WTC11 (cell line): ENCODE measurements around the gene FMN2. TPM values are rescaled to one million over a fixed set of nuclear protein-coding genes. Genes with fewer than 3 reads are reported as not detected.

Experiments used
- ATAC-seq: fragments of 200-7000 bp; cut with Tn5 transposase; 2 replicates; pipeline ENCODE4 v1.10.0; 2021; ENCODE audit warnings: mild to moderate bottlenecking, moderate library complexity
- CTCF ChIA-PET: fragments of 300-600 bp; sonication (Branson Sonifier 250); formaldehyde crosslinking; loops from one replicate; lab custom pipeline; 2021; ENCODE audit warnings: antibody characterized with exemption; lab: Charles Lee
- POLR2A ChIA-PET: fragments of 350-600 bp; sonication (Branson Sonifier 250); formaldehyde crosslinking; loops from one replicate; lab custom pipeline; 2021; ENCODE audit warnings: antibody characterized with exemption; lab: Charles Lee
- DNase-seq: peaks from one replicate; pipeline ENCODE4 v3.0.0; 2021; ENCODE audit warnings: low spot score
- H3K27ac Mint-ChIP-seq: 2 replicates; pipeline ENCODE4 v1.8.0; 2021; ENCODE audit warnings: mixed read lengths
- H3K27me3 Mint-ChIP-seq: 2 replicates; pipeline ENCODE4 v1.8.0; 2021; ENCODE audit warnings: low read depth, mild to moderate bottlenecking, moderate library complexity, mixed read lengths
- H3K36me3 Mint-ChIP-seq: 2 replicates; pipeline ENCODE4 v1.8.0; 2021; ENCODE audit warnings: mixed read lengths
- H3K4me1 Mint-ChIP-seq: 2 replicates; pipeline ENCODE4 v1.8.0; 2022; ENCODE audit warnings: mixed read lengths
- H3K4me3 Mint-ChIP-seq: 2 replicates; pipeline ENCODE4 v1.8.0; 2021; ENCODE audit warnings: mild to moderate bottlenecking, moderate library complexity, mixed read lengths
- H3K9me3 Mint-ChIP-seq: 2 replicates; pipeline ENCODE4 v1.8.0; 2021; ENCODE audit warnings: mixed read lengths
- ELF4 ChIP-seq: sonication (generic); formaldehyde crosslinking; IDR thresholded peaks from 2 replicates; pipeline ENCODE4 v1.8.1; 2022; ENCODE audit warnings: low read depth, mild to moderate bottlenecking, moderate library complexity, missing genetic modification reagents
- EMX1 ChIP-seq: fragments of 250-450 bp; sonication (Bioruptor Pico); IDR thresholded peaks from 2 replicates; pipeline ENCODE4 v1.8.0; 2021; ENCODE audit warnings: mild to moderate bottlenecking
- ESRRA ChIP-seq: sonication (generic); formaldehyde crosslinking; IDR thresholded peaks from 2 replicates; pipeline ENCODE4 v1.8.1; 2022; ENCODE audit warnings: mild to moderate bottlenecking, missing genetic modification reagents, borderline replicate concordance
- FOXJ3 ChIP-seq: sonication (generic); formaldehyde crosslinking; IDR thresholded peaks from 2 replicates; pipeline ENCODE4 v1.9.0; 2021; ENCODE audit warnings: missing genetic modification reagents, mild to moderate bottlenecking, borderline replicate concordance
- GABPB1 ChIP-seq: sonication (generic); formaldehyde crosslinking; IDR thresholded peaks from 2 replicates; pipeline ENCODE4 v1.8.1; 2023; ENCODE audit warnings: mild to moderate bottlenecking, missing genetic modification reagents
- JUN ChIP-seq: sonication (generic); formaldehyde crosslinking; IDR thresholded peaks from 2 replicates; pipeline ENCODE4 v1.8.0; 2023; ENCODE audit warnings: mild to moderate bottlenecking, missing genetic modification reagents
- KAT7 ChIP-seq: sonication (generic); formaldehyde crosslinking; IDR thresholded peaks from 2 replicates; pipeline ENCODE4 v1.8.1; 2023; ENCODE audit warnings: missing genetic modification reagents, mild to moderate bottlenecking, borderline replicate concordance
- MXD4 ChIP-seq: fragments of 250-450 bp; sonication (Bioruptor Pico); IDR thresholded peaks from 2 replicates; pipeline ENCODE4 v1.8.0; 2021; ENCODE audit warnings: mild to moderate bottlenecking, moderate library complexity, borderline replicate concordance
- NR3C1 ChIP-seq: sonication (generic); formaldehyde crosslinking; conservative IDR thresholded peaks from 2 replicates; pipeline ENCODE4 v1.8.1; 2023; ENCODE audit warnings: low read depth, mild to moderate bottlenecking, missing genetic modification reagents
- PRRX2 ChIP-seq: fragments of 250-450 bp; sonication (Bioruptor Pico); IDR thresholded peaks from 2 replicates; pipeline ENCODE4 v1.8.0; 2021; ENCODE audit warnings: mild to moderate bottlenecking
- RELA ChIP-seq: sonication (generic); formaldehyde crosslinking; IDR thresholded peaks from 2 replicates; pipeline ENCODE4 v1.8.1; 2022; ENCODE audit warnings: missing genetic modification reagents, mild to moderate bottlenecking, borderline replicate concordance
- RORB ChIP-seq: fragments of 250-450 bp; sonication (Bioruptor Pico); IDR thresholded peaks from 2 replicates; pipeline ENCODE4 v1.9.0; 2021; ENCODE audit warnings: mild to moderate bottlenecking
- SOX15 ChIP-seq: fragments of 250-450 bp; sonication (Bioruptor Pico); IDR thresholded peaks from 2 replicates; pipeline ENCODE4 v1.9.0; 2021; ENCODE audit warnings: mild to moderate bottlenecking
- TCF7 ChIP-seq: sonication (generic); formaldehyde crosslinking; IDR thresholded peaks from 2 replicates; pipeline ENCODE4 v1.8.0; 2022; ENCODE audit warnings: mild to moderate bottlenecking, low read depth, missing genetic modification reagents, moderate library complexity
- TP53 ChIP-seq: sonication (generic); formaldehyde crosslinking; IDR thresholded peaks from 2 replicates; pipeline ENCODE4 v1.8.1; 2023; ENCODE audit warnings: mild to moderate bottlenecking, missing genetic modification reagents
- ZNF138 ChIP-seq: sonication (generic); formaldehyde crosslinking; conservative IDR thresholded peaks from 2 replicates; pipeline ENCODE4 v1.8.1; 2022; ENCODE audit warnings: mild to moderate bottlenecking, moderate library complexity, missing genetic modification reagents
- ZNF263 ChIP-seq: sonication (generic); formaldehyde crosslinking; IDR thresholded peaks from 2 replicates; pipeline ENCODE4 v1.8.1; 2022; ENCODE audit warnings: low read depth, mild to moderate bottlenecking, moderate library complexity, missing genetic modification reagents
- ZNF396 ChIP-seq: fragments of 250-450 bp; sonication (Bioruptor Pico); IDR thresholded peaks from 2 replicates; pipeline ENCODE4 v1.8.0; 2021; ENCODE audit warnings: mild to moderate bottlenecking, moderate library complexity, borderline replicate concordance
- ZNF416 ChIP-seq: fragments of 250-450 bp; sonication (Bioruptor Pico); IDR thresholded peaks from 2 replicates; pipeline ENCODE4 v1.9.0; 2021; ENCODE audit warnings: mild to moderate bottlenecking, inconsistent platforms
- ZNF671 ChIP-seq: fragments of 250-450 bp; sonication (Bioruptor Pico); IDR thresholded peaks from 2 replicates; pipeline ENCODE4 v1.8.0; 2021; ENCODE audit warnings: mild to moderate bottlenecking
- total RNA-seq: library from RNA; stranded (reverse); gene quantifications from 3 replicates; pipeline ENCODE4 v1.2.3, GENCODE V29; 2021
- TF ChIP-seq, protein P1 (sequence below): fragments of 250-450 bp; sonication (Bioruptor Pico); IDR thresholded peaks from 2 replicates; pipeline ENCODE4 v2.1.2; 2022; ENCODE audit warnings: mild to moderate bottlenecking, moderate library complexity
- TF ChIP-seq, protein P2 (sequence below): sonication (generic); formaldehyde crosslinking; IDR thresholded peaks from 2 replicates; pipeline ENCODE4 v1.8.0; 2022; ENCODE audit warnings: mild to moderate bottlenecking, missing genetic modification reagents
- TF ChIP-seq, protein P3 (sequence below): sonication (generic); formaldehyde crosslinking; IDR thresholded peaks from 2 replicates; pipeline ENCODE4 v1.8.0; 2022; ENCODE audit warnings: missing genetic modification reagents
- TF ChIP-seq, protein P4 (sequence below): sonication (generic); formaldehyde crosslinking; IDR thresholded peaks from 2 replicates; pipeline ENCODE4 v1.8.0; 2022; ENCODE audit warnings: mild to moderate bottlenecking, missing genetic modification reagents
- TF ChIP-seq, protein P5 (sequence below): fragments of 250-450 bp; sonication (Bioruptor Pico); IDR thresholded peaks from 2 replicates; pipeline ENCODE4 v1.9.0; 2021; ENCODE audit warnings: mild to moderate bottlenecking
- TF ChIP-seq, protein P6 (sequence below): fragments of 250-450 bp; sonication (Bioruptor Pico); IDR thresholded peaks from 2 replicates; pipeline ENCODE4 v1.9.0; 2021; ENCODE audit warnings: mild to moderate bottlenecking
- TF ChIP-seq, protein P7 (sequence below): fragments of 200-600 bp; IDR thresholded peaks from 2 replicates; pipeline ENCODE4 v1.8.0; 2022; ENCODE audit warnings: antibody characterized with exemption

FMN2 gene
- total RNA-seq, 1 experiment from 2014 or later = 1.8 TPM

DNA sequence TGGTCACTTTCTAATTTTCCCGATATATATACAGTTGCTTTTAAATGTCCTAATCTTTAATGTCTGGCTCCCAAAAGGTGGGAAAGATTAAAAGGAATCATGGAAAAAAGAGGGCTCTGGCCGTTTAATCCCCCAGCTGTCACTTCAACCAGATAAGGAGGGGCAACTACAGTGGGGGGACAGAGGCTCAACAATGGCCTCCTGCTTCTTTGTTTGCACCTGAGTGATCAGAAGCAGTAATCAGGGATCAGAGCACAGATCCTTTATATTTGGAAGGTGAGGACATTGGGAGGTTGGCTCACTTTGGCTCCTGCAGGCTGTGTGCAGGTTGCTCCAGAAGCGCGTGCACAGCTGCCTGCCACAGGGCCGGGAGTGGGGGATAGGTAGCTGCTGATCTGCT, 212.8 kb downstream of the FMN2 start:
- POLR2A ChIA-PET = no interaction called here
- peaks cover 5% of the 10 kb centered on the region for H3K9me3 Mint-ChIP-seq
- DNase-seq = no peak

DNA sequence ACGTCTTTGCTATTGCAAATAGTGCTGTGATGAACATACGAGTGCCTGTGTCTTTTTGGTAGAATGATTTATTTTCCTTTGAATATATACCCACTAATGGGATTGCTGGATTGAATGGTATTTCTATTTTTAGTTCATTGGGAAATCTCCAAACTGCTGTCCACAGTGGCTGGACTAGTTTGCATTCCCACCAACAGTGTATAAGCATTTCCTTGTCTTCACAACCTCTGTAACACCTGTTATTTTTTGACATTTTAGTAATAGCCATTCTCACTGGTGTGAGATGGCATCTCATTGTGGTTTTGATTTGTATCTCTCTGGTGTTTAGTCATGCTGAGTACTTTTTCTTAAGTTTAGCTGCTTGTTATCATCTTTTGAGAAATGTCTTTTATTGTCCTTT, 215.0 kb downstream of the FMN2 start:
- CTCF ChIA-PET = no interaction called here
- no peak for DNase-seq
- Mint-ChIP-seq H3K36me3 (no peaks in the 10 kb centered on the region), H3K27ac (no peak overlapping the region), H3K4me3 (no peak overlapping the region), H3K4me1 (peaks cover 11% of the 10 kb centered on the region), H3K27me3 (no peaks in the 10 kb centered on the region), H3K9me3 (peaks cover 5% of the 10 kb centered on the region)
- no peak for ATAC-seq
- POLR2A ChIA-PET = no interaction called here
- TF ChIP-seq EMX1 (no peak), ELF4 (no peak), ZNF416 (CRISPR knock-in tag) (no peak), GABPB1 (no peak), FOXJ3 (CRISPR knock-in tag) (no peak), MXD4 (CRISPR knock-in tag) (no peak), JUN (CRISPR knock-in tag) (no peak), RELA (CRISPR knock-in tag) (no peak)
- TF ChIP-seq, protein P1, sequence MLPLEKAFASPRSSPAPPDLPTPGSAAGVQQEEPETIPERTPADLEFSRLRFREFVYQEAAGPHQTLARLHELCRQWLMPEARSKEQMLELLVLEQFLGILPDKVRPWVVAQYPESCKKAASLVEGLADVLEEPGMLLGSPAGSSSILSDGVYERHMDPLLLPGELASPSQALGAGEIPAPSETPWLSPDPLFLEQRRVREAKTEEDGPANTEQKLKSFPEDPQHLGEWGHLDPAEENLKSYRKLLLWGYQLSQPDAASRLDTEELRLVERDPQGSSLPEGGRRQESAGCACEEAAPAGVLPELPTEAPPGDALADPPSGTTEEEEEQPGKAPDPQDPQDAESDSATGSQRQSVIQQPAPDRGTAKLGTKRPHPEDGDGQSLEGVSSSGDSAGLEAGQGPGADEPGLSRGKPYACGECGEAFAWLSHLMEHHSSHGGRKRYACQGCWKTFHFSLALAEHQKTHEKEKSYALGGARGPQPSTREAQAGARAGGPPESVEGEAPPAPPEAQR (CRISPR knock-in tag) = no peak
- TF ChIP-seq, protein P2, sequence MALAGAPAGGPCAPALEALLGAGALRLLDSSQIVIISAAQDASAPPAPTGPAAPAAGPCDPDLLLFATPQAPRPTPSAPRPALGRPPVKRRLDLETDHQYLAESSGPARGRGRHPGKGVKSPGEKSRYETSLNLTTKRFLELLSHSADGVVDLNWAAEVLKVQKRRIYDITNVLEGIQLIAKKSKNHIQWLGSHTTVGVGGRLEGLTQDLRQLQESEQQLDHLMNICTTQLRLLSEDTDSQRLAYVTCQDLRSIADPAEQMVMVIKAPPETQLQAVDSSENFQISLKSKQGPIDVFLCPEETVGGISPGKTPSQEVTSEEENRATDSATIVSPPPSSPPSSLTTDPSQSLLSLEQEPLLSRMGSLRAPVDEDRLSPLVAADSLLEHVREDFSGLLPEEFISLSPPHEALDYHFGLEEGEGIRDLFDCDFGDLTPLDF (CRISPR knock-in tag) = no peak

More for the DNA sequence above, 212.8 kb downstream of the FMN2 start:
- H3K27me3 Mint-ChIP-seq = no peaks in the 10 kb centered on the region
- H3K27ac Mint-ChIP-seq = no peak overlapping the region
- TF ChIP-seq NR3C1 (CRISPR knock-in tag) (no peak), ZNF138 (CRISPR knock-in tag) (no peak), ZNF671 (CRISPR knock-in tag) (no peak), ZNF396 (CRISPR knock-in tag) (no peak), PRRX2 (CRISPR knock-in tag) (no peak), JUN (CRISPR knock-in tag) (no peak), KAT7 (CRISPR knock-in tag) (no peak), ESRRA (CRISPR knock-in tag) (no peak), TCF7 (CRISPR knock-in tag) (no peak), SOX15 (CRISPR knock-in tag) (no peak), ZNF263 (no peak), EMX1 (no peak), TP53 (CRISPR knock-in tag) (no peak), RORB (no peak)
- TF ChIP-seq, protein P3, sequence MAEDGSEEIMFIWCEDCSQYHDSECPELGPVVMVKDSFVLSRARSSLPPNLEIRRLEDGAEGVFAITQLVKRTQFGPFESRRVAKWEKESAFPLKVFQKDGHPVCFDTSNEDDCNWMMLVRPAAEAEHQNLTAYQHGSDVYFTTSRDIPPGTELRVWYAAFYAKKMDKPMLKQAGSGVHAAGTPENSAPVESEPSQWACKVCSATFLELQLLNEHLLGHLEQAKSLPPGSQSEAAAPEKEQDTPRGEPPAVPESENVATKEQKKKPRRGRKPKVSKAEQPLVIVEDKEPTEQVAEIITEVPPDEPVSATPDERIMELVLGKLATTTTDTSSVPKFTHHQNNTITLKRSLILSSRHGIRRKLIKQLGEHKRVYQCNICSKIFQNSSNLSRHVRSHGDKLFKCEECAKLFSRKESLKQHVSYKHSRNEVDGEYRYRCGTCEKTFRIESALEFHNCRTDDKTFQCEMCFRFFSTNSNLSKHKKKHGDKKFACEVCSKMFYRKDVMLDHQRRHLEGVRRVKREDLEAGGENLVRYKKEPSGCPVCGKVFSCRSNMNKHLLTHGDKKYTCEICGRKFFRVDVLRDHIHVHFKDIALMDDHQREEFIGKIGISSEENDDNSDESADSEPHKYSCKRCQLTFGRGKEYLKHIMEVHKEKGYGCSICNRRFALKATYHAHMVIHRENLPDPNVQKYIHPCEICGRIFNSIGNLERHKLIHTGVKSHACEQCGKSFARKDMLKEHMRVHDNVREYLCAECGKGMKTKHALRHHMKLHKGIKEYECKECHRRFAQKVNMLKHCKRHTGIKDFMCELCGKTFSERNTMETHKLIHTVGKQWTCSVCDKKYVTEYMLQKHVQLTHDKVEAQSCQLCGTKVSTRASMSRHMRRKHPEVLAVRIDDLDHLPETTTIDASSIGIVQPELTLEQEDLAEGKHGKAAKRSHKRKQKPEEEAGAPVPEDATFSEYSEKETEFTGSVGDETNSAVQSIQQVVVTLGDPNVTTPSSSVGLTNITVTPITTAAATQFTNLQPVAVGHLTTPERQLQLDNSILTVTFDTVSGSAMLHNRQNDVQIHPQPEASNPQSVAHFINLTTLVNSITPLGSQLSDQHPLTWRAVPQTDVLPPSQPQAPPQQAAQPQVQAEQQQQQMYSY = no peak
- TF ChIP-seq, protein P4, sequence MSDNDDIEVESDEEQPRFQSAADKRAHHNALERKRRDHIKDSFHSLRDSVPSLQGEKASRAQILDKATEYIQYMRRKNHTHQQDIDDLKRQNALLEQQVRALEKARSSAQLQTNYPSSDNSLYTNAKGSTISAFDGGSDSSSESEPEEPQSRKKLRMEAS (CRISPR knock-in tag) = no peak
- TF ChIP-seq, protein P5, sequence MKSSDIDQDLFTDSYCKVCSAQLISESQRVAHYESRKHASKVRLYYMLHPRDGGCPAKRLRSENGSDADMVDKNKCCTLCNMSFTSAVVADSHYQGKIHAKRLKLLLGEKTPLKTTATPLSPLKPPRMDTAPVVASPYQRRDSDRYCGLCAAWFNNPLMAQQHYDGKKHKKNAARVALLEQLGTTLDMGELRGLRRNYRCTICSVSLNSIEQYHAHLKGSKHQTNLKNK = no peak
- TF ChIP-seq, protein P6, sequence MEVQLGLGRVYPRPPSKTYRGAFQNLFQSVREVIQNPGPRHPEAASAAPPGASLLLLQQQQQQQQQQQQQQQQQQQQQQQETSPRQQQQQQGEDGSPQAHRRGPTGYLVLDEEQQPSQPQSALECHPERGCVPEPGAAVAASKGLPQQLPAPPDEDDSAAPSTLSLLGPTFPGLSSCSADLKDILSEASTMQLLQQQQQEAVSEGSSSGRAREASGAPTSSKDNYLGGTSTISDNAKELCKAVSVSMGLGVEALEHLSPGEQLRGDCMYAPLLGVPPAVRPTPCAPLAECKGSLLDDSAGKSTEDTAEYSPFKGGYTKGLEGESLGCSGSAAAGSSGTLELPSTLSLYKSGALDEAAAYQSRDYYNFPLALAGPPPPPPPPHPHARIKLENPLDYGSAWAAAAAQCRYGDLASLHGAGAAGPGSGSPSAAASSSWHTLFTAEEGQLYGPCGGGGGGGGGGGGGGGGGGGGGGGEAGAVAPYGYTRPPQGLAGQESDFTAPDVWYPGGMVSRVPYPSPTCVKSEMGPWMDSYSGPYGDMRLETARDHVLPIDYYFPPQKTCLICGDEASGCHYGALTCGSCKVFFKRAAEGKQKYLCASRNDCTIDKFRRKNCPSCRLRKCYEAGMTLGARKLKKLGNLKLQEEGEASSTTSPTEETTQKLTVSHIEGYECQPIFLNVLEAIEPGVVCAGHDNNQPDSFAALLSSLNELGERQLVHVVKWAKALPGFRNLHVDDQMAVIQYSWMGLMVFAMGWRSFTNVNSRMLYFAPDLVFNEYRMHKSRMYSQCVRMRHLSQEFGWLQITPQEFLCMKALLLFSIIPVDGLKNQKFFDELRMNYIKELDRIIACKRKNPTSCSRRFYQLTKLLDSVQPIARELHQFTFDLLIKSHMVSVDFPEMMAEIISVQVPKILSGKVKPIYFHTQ (CRISPR knock-in tag) = no peak
- TF ChIP-seq, protein P7, sequence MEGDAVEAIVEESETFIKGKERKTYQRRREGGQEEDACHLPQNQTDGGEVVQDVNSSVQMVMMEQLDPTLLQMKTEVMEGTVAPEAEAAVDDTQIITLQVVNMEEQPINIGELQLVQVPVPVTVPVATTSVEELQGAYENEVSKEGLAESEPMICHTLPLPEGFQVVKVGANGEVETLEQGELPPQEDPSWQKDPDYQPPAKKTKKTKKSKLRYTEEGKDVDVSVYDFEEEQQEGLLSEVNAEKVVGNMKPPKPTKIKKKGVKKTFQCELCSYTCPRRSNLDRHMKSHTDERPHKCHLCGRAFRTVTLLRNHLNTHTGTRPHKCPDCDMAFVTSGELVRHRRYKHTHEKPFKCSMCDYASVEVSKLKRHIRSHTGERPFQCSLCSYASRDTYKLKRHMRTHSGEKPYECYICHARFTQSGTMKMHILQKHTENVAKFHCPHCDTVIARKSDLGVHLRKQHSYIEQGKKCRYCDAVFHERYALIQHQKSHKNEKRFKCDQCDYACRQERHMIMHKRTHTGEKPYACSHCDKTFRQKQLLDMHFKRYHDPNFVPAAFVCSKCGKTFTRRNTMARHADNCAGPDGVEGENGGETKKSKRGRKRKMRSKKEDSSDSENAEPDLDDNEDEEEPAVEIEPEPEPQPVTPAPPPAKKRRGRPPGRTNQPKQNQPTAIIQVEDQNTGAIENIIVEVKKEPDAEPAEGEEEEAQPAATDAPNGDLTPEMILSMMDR = no peak
- TF ChIP-seq, all 79 proteins: peak for 0
- CTCF ChIA-PET = no interaction called here
- Mint-ChIP-seq H3K36me3 (no peaks in the 10 kb centered on the region), H3K4me3 (no peak overlapping the region), H3K4me1 (no peaks in the 10 kb centered on the region)
- peak; percentile 39; the same call in 1 of the 2 replicates for ATAC-seq
